ENCODE results near the gene ABI2.
"Not testable (repeated sequence)": the region's sequence is repeated elsewhere in the genome, so short reads cannot be mapped to it uniquely, and the experiment has no call there.

ABI2 gene

GRCh38 chr2:203361495-203361894 is 33.3 kb downstream of the ABI2 start:
- H4K20me1 ChIP-seq (ENCODE audit: low read depth, low read length), result no peaks in the 10 kb centered on the region
- no peaks in the 10 kb centered on the region for H3K9me2 ChIP-seq (replicated peaks; ENCODE audit: insufficient read depth, low read length)
- H3K4me2 ChIP-seq (ENCODE audit: low read depth, low read length, poor library complexity, severe bottlenecking), result no peak overlapping the region
- no peaks in the 10 kb centered on the region for H3K79me2 ChIP-seq (ENCODE audit: insufficient read depth, low read length)
- no peaks in the 10 kb centered on the region for H3K9me3 ChIP-seq (ENCODE audit: insufficient read depth, low read length)
- H2AFZ ChIP-seq (ENCODE audit: low read depth, low read length, severe bottlenecking), result no peak overlapping the region
- no peaks in the 10 kb centered on the region for H3K36me3 ChIP-seq (ENCODE audit: low read length)
- TF ChIP-seq EZH2phosphoT487 (conservative IDR thresholded peaks at IDR 0.05; ENCODE audit: low read length), result no peak
- TF ChIP-seq CTCF (IDR thresholded peaks at IDR 0.05; ENCODE audit: insufficient read depth, low read length, poor library complexity, severe bottlenecking), result no peak
- no peak overlapping the region for H3K4me3 ChIP-seq (ENCODE audit: insufficient read depth, low read length, poor library complexity, severe bottlenecking)
- no peak overlapping the region for H3K9ac ChIP-seq (ENCODE audit: low read length)
- H3K27ac ChIP-seq (ENCODE audit: low read depth, low read length), result no peak overlapping the region
- H3K27me3 ChIP-seq (ENCODE audit: low read length), result no peaks in the 10 kb centered on the region
- no peaks in the 10 kb centered on the region for H3F3A ChIP-seq (ENCODE audit: insufficient read depth)

GRCh38 chr2:203361922-203362321 is 33.7 kb downstream of the ABI2 start:
- Histone ChIP-seq H4K20me1 (ENCODE audit: low read depth, low read length) (no peaks in the 10 kb centered on the region), H3K27ac (ENCODE audit: low read depth, low read length) (no peak overlapping the region), H3K79me2 (ENCODE audit: insufficient read depth, low read length) (no peaks in the 10 kb centered on the region), H3F3A (ENCODE audit: insufficient read depth) (no peaks in the 10 kb centered on the region), H3K9me2 (replicated peaks; ENCODE audit: insufficient read depth, low read length) (no peaks in the 10 kb centered on the region), H3K9me3 (ENCODE audit: insufficient read depth, low read length) (no peaks in the 10 kb centered on the region), H3K27me3 (ENCODE audit: low read length) (no peaks in the 10 kb centered on the region), H3K9ac (ENCODE audit: low read length) (no peak overlapping the region), H2AFZ (ENCODE audit: low read depth, low read length, severe bottlenecking) (no peak overlapping the region), H3K36me3 (ENCODE audit: low read length) (no peaks in the 10 kb centered on the region), H3K4me3 (ENCODE audit: insufficient read depth, low read length, poor library complexity, severe bottlenecking) (no peak overlapping the region), H3K4me2 (ENCODE audit: low read depth, low read length, poor library complexity, severe bottlenecking) (no peak overlapping the region)
- TF ChIP-seq EZH2phosphoT487 (conservative IDR thresholded peaks at IDR 0.05; ENCODE audit: low read length) (no peak), CTCF (IDR thresholded peaks at IDR 0.05; ENCODE audit: insufficient read depth, low read length, poor library complexity, severe bottlenecking) (no peak)

- Histone ChIP-seq H2AFZ (ENCODE audit: low read depth, low read length, severe bottlenecking) (no peak overlapping the region), H3K4me2 (ENCODE audit: low read depth, low read length, poor library complexity, severe bottlenecking) (no peak overlapping the region), H3K27ac (ENCODE audit: low read depth, low read length) (no peak overlapping the region), H4K20me1 (ENCODE audit: low read depth, low read length) (no peaks in the 10 kb centered on the region), H3K27me3 (ENCODE audit: low read length) (no peaks in the 10 kb centered on the region), H3K36me3 (ENCODE audit: low read length) (peaks cover 3% of the 10 kb centered on the region; the same call in 1 of the 2 replicates), H3K9me3 (ENCODE audit: insufficient read depth, low read length) (no peaks in the 10 kb centered on the region), H3K9ac (ENCODE audit: low read length) (no peak overlapping the region), H3F3A (ENCODE audit: insufficient read depth) (0 out of 2 replicates have a peak, but pooled peaks cover 3% of the 10 kb centered on the region), H3K9me2 (replicated peaks; ENCODE audit: insufficient read depth, low read length) (no peaks in the 10 kb centered on the region), H3K79me2 (ENCODE audit: insufficient read depth, low read length) (no peaks in the 10 kb centered on the region), H3K4me3 (ENCODE audit: insufficient read depth, low read length, poor library complexity, severe bottlenecking) (no peak overlapping the region)
- TF ChIP-seq CTCF (IDR thresholded peaks at IDR 0.05; ENCODE audit: insufficient read depth, low read length, poor library complexity, severe bottlenecking) (no peak), EZH2phosphoT487 (conservative IDR thresholded peaks at IDR 0.05; ENCODE audit: low read length) (no peak)
Measured at GRCh38 chr2:203366639-203367466, 38.7 kb downstream of the ABI2 start.

GRCh38 chr2:203372706-203373105 is 44.5 kb downstream of the ABI2 start:
- not testable (repeated sequence) for H4K20me1 ChIP-seq (ENCODE audit: low read depth, low read length); H3K9me2 ChIP-seq (replicated peaks; ENCODE audit: insufficient read depth, low read length); H3K9me3 ChIP-seq (ENCODE audit: insufficient read depth, low read length); H3K27ac ChIP-seq (ENCODE audit: low read depth, low read length); H3K9ac ChIP-seq (ENCODE audit: low read length); H3K4me3 ChIP-seq (ENCODE audit: insufficient read depth, low read length, poor library complexity, severe bottlenecking); H3K27me3 ChIP-seq (ENCODE audit: low read length); H3K36me3 ChIP-seq (ENCODE audit: low read length); H3K79me2 ChIP-seq (ENCODE audit: insufficient read depth, low read length); H2AFZ ChIP-seq (ENCODE audit: low read depth, low read length, severe bottlenecking); H3K4me2 ChIP-seq (ENCODE audit: low read depth, low read length, poor library complexity, severe bottlenecking)
- peaks cover 16% of the 10 kb centered on the region; the same call in 1 of the 2 replicates for H3F3A ChIP-seq (ENCODE audit: insufficient read depth)

All from SU-DHL-6 (cell line).